Vagina (tissue), 2 donors: Measurements from ENCODE around the gene RNF212B.

ENCODE experiments used
- CTCF ChIP-seq, 3 experiments: fragments of 450-650 bp in 2 of 3; fragments of 200-600 bp in 1 of 3; sonication (generic) in 1 of 3; IDR thresholded peaks; one replicate each; pipeline ENCODE4 v1.5.1; 2017 to 2019; ENCODE audit warnings: antibody characterized with exemption in 3 of 3, mild to moderate bottlenecking in 2 of 3, moderate library complexity in 2 of 3
- POLR2A ChIP-seq, 2 donors: fragments of 450-650 bp; IDR thresholded peaks; one replicate each; pipeline ENCODE4 v1.6.1; 2017; ENCODE audit warnings: antibody characterized with exemption in 2 of 2, mild to moderate bottlenecking in 2 of 2, moderate library complexity in 2 of 2

- TF ChIP-seq CTCF (IDR thresholded peaks at IDR 0.05) (no peak), POLR2A (IDR thresholded peaks at IDR 0.05) (no peak)
These were observed 4.3 kb downstream of the RNF212B start for GRCh38 chr14:23242076-23242475.
